B cell (primary cell): Measurements from ENCODE around the gene STARD6. TPM values are rescaled to one million over a fixed set of nuclear protein-coding genes. Genes with fewer than 3 reads are reported as not detected.

Experiments
- ATAC-seq: fragments of 200-7000 bp; cut with Tn5 transposase; one replicate; pipeline ENCODE4 v1.10.0; 2021; ENCODE audit warnings: low read depth, mild to moderate bottlenecking, moderate number of reproducible peaks, moderate library complexity
- CTCF ChIA-PET: fragments of 350-600 bp; sonication (Branson Sonifier 250); formaldehyde crosslinking; loops from one replicate; lab custom pipeline; 2021; ENCODE audit warnings: antibody characterized with exemption, inconsistent platforms; lab: Charles Lee
- POLR2A ChIA-PET: fragments of 350-600 bp; sonication (Branson Sonifier 250); formaldehyde crosslinking; loops from one replicate; lab custom pipeline; 2021; ENCODE audit warnings: antibody characterized with exemption; lab: Charles Lee
- DNase-seq: peaks from one replicate; pipeline ENCODE4 v3.0.0; 2013
- H2AFZ ChIP-seq: 2 replicates; pipeline ENCODE4 v1.6.1; 2012; ENCODE audit warnings: mild to moderate bottlenecking, low read depth, low read length; ENCODE audit not compliant: insufficient read depth, poor library complexity, severe bottlenecking
- H3K27ac ChIP-seq, 2 donors: 1 replicate in 1 of 2; 2 replicates in 1 of 2; pipeline ENCODE4 v1.5.1; 2012 to 2013; ENCODE audit warnings: low read length in 2 of 2, mild to moderate bottlenecking in 2 of 2, moderate library complexity in 1 of 2
- H3K27me3 ChIP-seq, 4 experiments: fragments of 200-600 bp in 1 of 4; sonication (generic) in 1 of 4; replicated peaks in 1 of 4; 1 replicate in 2 of 4; 2 replicates in 2 of 4; pipeline versions ENCODE4 v1.6.1 to v1.7.0; 2013 to 2016; ENCODE audit warnings: low read length in 3 of 4, mild to moderate bottlenecking in 2 of 4, mixed read lengths in 1 of 4, moderate library complexity in 1 of 4; ENCODE audit not compliant: insufficient read depth in 4 of 4, control insufficient read depth in 3 of 4; ENCODE audit errors: control extremely low read depth in 1 of 4
- H3K36me3 ChIP-seq, 2 experiments: replicated peaks in 1 of 2; 1 replicate in 1 of 2; 2 replicates in 1 of 2; pipeline versions ENCODE4 v1.6.1 to v1.7.1; 2013; ENCODE audit warnings: low read length in 1 of 2; ENCODE audit not compliant: insufficient read depth in 2 of 2, control insufficient read depth in 1 of 2; ENCODE audit errors: control extremely low read depth in 1 of 2, extremely low read depth in 1 of 2
- H3K4me1 ChIP-seq, 2 donors: fragments of 200-600 bp in 1 of 2; sonication (generic) in 1 of 2; 1 replicate in 1 of 2; 2 replicates in 1 of 2; pipeline versions ENCODE4 v1.5.1 to v1.6.1; 2013 to 2017; ENCODE audit warnings: low read length in 2 of 2; ENCODE audit not compliant: control insufficient read depth in 2 of 2, insufficient read depth in 2 of 2
- H3K4me2 ChIP-seq: replicated peaks from 2 replicates; pipeline ENCODE3; 2012; ENCODE audit warnings: mild to moderate bottlenecking, low read depth, low read length; ENCODE audit not compliant: poor library complexity, severe bottlenecking
- H3K4me3 ChIP-seq, 5 experiments: fragments of 200-600 bp in 1 of 5; sonication (generic) in 1 of 5; 1 replicate in 3 of 5; 2 replicates in 2 of 5; pipeline versions ENCODE4 v1.5.1 to v1.7.0; 2011 to 2016; ENCODE audit warnings: low read length in 4 of 5, mild to moderate bottlenecking in 4 of 5, low read depth in 2 of 5, control low read depth in 1 of 5, moderate library complexity in 1 of 5; ENCODE audit not compliant: insufficient read depth in 1 of 5; ENCODE audit errors: control extremely low read depth in 1 of 5, extremely low read depth in 1 of 5
- H3K79me2 ChIP-seq: fragments of 200-600 bp; sonication (generic); one replicate; pipeline ENCODE4 v1.6.0; 2016; ENCODE audit warnings: low read length; ENCODE audit not compliant: control insufficient read depth, insufficient read depth
- H3K9ac ChIP-seq: fragments of 200-600 bp; sonication (generic); 2 replicates; pipeline ENCODE4 v1.6.1; 2017; ENCODE audit warnings: mild to moderate bottlenecking, low read length, moderate library complexity
- H3K9me3 ChIP-seq, 3 donors: one replicate each; pipeline versions ENCODE4 v1.6.1 to v1.7.1; 2013; ENCODE audit warnings: low read length in 2 of 3; ENCODE audit not compliant: control insufficient read depth in 2 of 3, insufficient read depth in 1 of 3; ENCODE audit errors: control extremely low read depth in 1 of 3
- H4K20me1 ChIP-seq: 2 replicates; pipeline ENCODE4 v1.6.0; 2012; ENCODE audit warnings: mild to moderate bottlenecking, low read length; ENCODE audit not compliant: insufficient read depth, control insufficient read depth, poor library complexity, severe bottlenecking
- H3K27ac Mint-ChIP-seq: one replicate; pipeline ENCODE4 v1.8.0; 2021; ENCODE audit warnings: mixed read lengths
- H3K27me3 Mint-ChIP-seq: one replicate; pipeline ENCODE4 v1.8.0; 2021; ENCODE audit warnings: mixed read lengths
- H3K4me1 Mint-ChIP-seq: one replicate; pipeline ENCODE4 v1.8.0; 2021; ENCODE audit warnings: mixed read lengths
- H3K4me3 Mint-ChIP-seq: one replicate; pipeline ENCODE4 v1.8.0; 2021; ENCODE audit warnings: mixed read lengths
- H3K9me3 Mint-ChIP-seq: one replicate; pipeline ENCODE4 v1.8.0; 2022; ENCODE audit warnings: mixed read lengths; ENCODE audit not compliant: insufficient read depth
- CTCF ChIP-seq: fragments of 200-600 bp; IDR thresholded peaks from one replicate; pipeline ENCODE4 v1.8.0; 2022; ENCODE audit warnings: antibody characterized with exemption, mild to moderate bottlenecking
- EZH2 ChIP-seq: IDR thresholded peaks from 2 replicates; pipeline ENCODE4 v1.6.1; 2012; ENCODE audit warnings: borderline replicate concordance, low read depth, mild to moderate bottlenecking, moderate library complexity, low read length; ENCODE audit not compliant: insufficient read depth, poor library complexity, severe bottlenecking
- WGBS: methylation state at CpG from one replicate; pipeline ENCODE4 v1.1.5; 2013; ENCODE audit warnings: missing lambda C conversion rate; ENCODE audit not compliant: insufficient coverage; 5-methylcytosine and 5-hydroxymethylcytosine counted together
- intact Hi-C: fragments of 100-400 bp; cut with micrococcal nuclease; formaldehyde crosslinking; loops from one replicate; pipeline ENCODE4 v1.10.0; 2022
- polyA plus RNA-seq: library from polyadenylated mRNA; depleted of rRNA; stranded (reverse); fragments of >200 nt; gene quantifications from 2 replicates; pipeline ENCODE4 v1.2.3, GENCODE V29; 2012
- total RNA-seq, 2 donors: library from RNA; stranded (reverse); fragments of 120-200 nt in 1 of 2; gene quantifications; 1 replicate in 1 of 2; 2 replicates in 1 of 2; pipeline versions ENCODE4 v1.2.3 to v1.2.4, GENCODE V29; 2013 to 2022

STARD6 gene
- total and polyA plus RNA-seq, 2 donors (not counting 1 experiment from before 2014, with no cell fraction given), result not detected

- H3K27ac Mint-ChIP-seq, result no peak overlapping the region
- Histone ChIP-seq H3K79me2 (no peaks in the 10 kb centered on the region), H2AFZ (no peak overlapping the region), H3K9ac (no peak overlapping the region), H3K4me3 (no peak overlapping the region), H3K4me2 (no peak overlapping the region), H3K9me3 (peaks cover 0 to 2% (median 0%) of the 10 kb centered on the region in 3 donors), H3K27me3 (peaks cover 0 to 3% (median 1%) of the 10 kb centered on the region in 4 experiments), H4K20me1 (no peaks in the 10 kb centered on the region), H3K36me3 (no peaks in the 10 kb centered on the region), H3K27ac (no peak overlapping the region), H3K4me1 (no peaks in the 10 kb centered on the region)
- ATAC-seq (no peak), DNase-seq (no peak)
- ChIA-PET POLR2A (no interaction called here), CTCF (interaction anchor here (1.0 kb wide), 1 partner anchor 21 kb away, joined by 3 read pairs; no protein-coding TSS in a partner anchor)
- 100% methylated on average over 1 of the region's 4 CpGs for WGBS
- peaks cover 2% of the 10 kb centered on the region for H3K27me3 Mint-ChIP-seq
- H3K4me3 Mint-ChIP-seq, result no peak overlapping the region
- TF ChIP-seq EZH2, result no peak
- no peak for TF ChIP-seq CTCF
- H3K4me1 Mint-ChIP-seq, result no peaks in the 10 kb centered on the region
- intact Hi-C loops, result no loop called here
- H3K9me3 Mint-ChIP-seq, result no peaks in the 10 kb centered on the region
These were observed 19.4 kb downstream of the STARD6 start for GRCh38 chr18:54338230-54338629.

- H3K4me3 Mint-ChIP-seq, result no peak overlapping the region
- no peak for TF ChIP-seq CTCF
- no peak for TF ChIP-seq EZH2
- no peak for ATAC-seq
These were observed 22.0 kb downstream of the STARD6 start for GRCh38 chr18:54335638-54336173.

More at GRCh38 chr18:54335638-54336173, 22.0 kb downstream of the STARD6 start:
- intact Hi-C loops, result no loop called here
- H3K27me3 ChIP-seq, result peaks cover 0 to 3% (median 1%) of the 10 kb centered on the region in 4 experiments
- no peaks in the 10 kb centered on the region for H3K9me3 Mint-ChIP-seq
- no peak overlapping the region for H2AFZ ChIP-seq
- no peaks in the 10 kb centered on the region for H4K20me1 ChIP-seq
- H3K4me1 ChIP-seq, result no peaks in the 10 kb centered on the region
- H3K4me1 Mint-ChIP-seq, result no peaks in the 10 kb centered on the region
- no peaks in the 10 kb centered on the region for H3K79me2 ChIP-seq
- no peaks in the 10 kb centered on the region for H3K36me3 ChIP-seq
- DNase-seq, result no peak
- no peak overlapping the region for H3K4me3 ChIP-seq
- H3K27me3 Mint-ChIP-seq, result peaks cover 5% of the 10 kb centered on the region
- WGBS, result 80% methylated on average over 1 of the region's 2 CpGs
- H3K4me2 ChIP-seq, result no peak overlapping the region
- no peaks in the 10 kb centered on the region for H3K9me3 ChIP-seq
- POLR2A ChIA-PET, result no interaction called here
- no peak overlapping the region for H3K27ac Mint-ChIP-seq
- no peak overlapping the region for H3K9ac ChIP-seq
- H3K27ac ChIP-seq, result no peak overlapping the region
- CTCF ChIA-PET, result no interaction called here
